ENCODE data around the gene ADCY10. TPM values are rescaled to one million over a fixed set of nuclear protein-coding genes. Genes with fewer than 3 reads are reported as not detected.
"Not testable (repeated sequence)": the region's sequence is repeated elsewhere in the genome, so short reads cannot be mapped to it uniquely, and the experiment has no call there.

Gene ADCY10
- total RNA-seq, 2 donors from 2014 or later, result 0.18 to 0.53 TPM

- DNase-seq (ENCODE audit: low spot score in 2 of 2) (no peak), ATAC-seq (no peak)
- peaks cover 0 to 6% of the 10 kb centered on the region in 2 donors for H3K36me3 Mint-ChIP-seq
- H3K27ac Mint-ChIP-seq, result peak overlapping the region in 1 of 2 donors; percentile 58
- H3K9me3 Mint-ChIP-seq, result no peaks in the 10 kb centered on the region
Observed at GRCh38 chr1:167905671-167906070, 8.3 kb downstream of the ADCY10 start.

DNA sequence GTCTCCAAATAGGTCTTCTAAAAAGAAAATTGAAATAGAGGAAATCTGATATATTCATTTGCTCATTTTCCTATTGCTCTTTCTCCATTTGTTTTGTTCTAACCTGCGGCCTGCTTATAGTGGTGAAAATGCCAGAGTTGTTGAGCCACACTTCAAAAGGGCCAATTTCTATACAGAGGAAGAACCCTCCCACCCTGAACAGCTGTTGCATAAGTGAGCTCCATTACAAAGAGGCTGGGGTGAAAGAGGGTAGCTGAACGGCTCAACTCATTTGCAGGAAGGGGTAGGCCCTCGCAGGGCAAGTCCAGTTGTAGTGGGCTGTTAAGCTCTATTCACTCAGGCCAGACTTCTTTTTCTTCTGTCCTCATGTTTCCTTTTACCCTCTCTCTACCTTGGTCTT lies 8.8 kb downstream of the ADCY10 start:
- peaks cover 0 to 3% of the 10 kb centered on the region in 2 donors for H3K36me3 Mint-ChIP-seq
- H3K27ac Mint-ChIP-seq, result peak overlapping the region in 1 of 2 donors; percentile 58
- DNase-seq (ENCODE audit: low spot score in 2 of 2) (no peak), ATAC-seq (no peak)
- no peaks in the 10 kb centered on the region for H3K9me3 Mint-ChIP-seq

GRCh38 chr1:167904652-167905130 lies 9.2 kb downstream of the ADCY10 start:
- no peak for ATAC-seq
- H3K27ac Mint-ChIP-seq, result no peak overlapping the region
- H3K36me3 Mint-ChIP-seq, result no peaks in the 10 kb centered on the region
- H3K9me3 Mint-ChIP-seq, result no peaks in the 10 kb centered on the region
- DNase-seq (ENCODE audit: low spot score in 2 of 2), result no peak

DNA sequence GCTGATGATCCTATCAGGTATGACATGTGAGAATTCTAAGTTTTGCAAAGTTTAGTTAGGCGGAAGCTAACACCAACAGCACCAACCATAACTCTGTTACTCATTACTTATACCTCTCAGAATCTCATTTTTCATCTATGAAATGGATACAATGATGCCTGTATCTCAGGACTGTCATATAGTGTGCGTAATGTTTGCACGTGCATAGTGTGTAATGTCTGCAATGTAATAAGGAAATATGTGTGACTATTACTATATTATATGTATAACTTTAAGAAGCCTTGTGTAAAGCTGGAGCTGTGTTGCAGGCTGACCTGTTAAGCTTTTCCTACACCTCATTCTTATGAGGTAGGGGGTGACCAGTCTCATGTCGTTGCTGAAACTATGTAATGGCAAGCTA lies 13.0 kb downstream of the ADCY10 start:
- Mint-ChIP-seq H3K27ac (no peak overlapping the region), H3K36me3 (no peaks in the 10 kb centered on the region), H3K9me3 (no peaks in the 10 kb centered on the region)
- ATAC-seq (no peak), DNase-seq (ENCODE audit: low spot score in 2 of 2) (no peak)

- no peaks in the 10 kb centered on the region for H3K9me3 Mint-ChIP-seq
Observed at GRCh38 chr1:167899253-167899681, 14.7 kb downstream of the ADCY10 start.

GRCh38 chr1:167898578-167899222 lies 15.2 kb downstream of the ADCY10 start:
- DNase-seq (ENCODE audit: low spot score in 2 of 2) (no peak), ATAC-seq (no peak)
- no peak overlapping the region for H3K27ac Mint-ChIP-seq
- H3K9me3 Mint-ChIP-seq, result no peaks in the 10 kb centered on the region
- no peaks in the 10 kb centered on the region for H3K36me3 Mint-ChIP-seq

More at GRCh38 chr1:167899253-167899681, 14.7 kb downstream of the ADCY10 start:
- H3K27ac Mint-ChIP-seq, result no peak overlapping the region
- H3K36me3 Mint-ChIP-seq, result no peaks in the 10 kb centered on the region
- DNase-seq (ENCODE audit: low spot score in 2 of 2) (no peak), ATAC-seq (no peak)

DNA sequence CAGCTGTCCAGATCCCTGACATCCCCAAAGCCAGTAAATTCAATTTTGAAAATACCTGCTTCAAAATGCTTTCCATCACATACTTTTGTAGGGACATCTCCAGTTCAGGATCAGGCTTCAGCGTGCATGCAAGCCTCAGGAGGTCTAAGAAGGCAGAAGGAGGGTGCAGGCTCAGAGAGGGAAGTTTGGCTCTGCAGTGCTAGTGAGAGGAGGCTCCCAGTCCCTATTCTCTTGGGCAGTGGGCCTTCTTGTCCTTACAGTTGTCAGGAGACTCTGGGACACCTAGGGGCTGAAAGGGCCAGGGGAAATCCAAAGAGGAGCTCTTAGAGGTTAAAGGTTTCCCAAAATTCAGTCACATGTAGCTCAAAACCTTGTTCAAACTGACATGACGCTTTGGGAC lies 20.1 kb downstream of the ADCY10 start:
- H3K27ac Mint-ChIP-seq, result no peak overlapping the region
- ATAC-seq, result no peak
- no peaks in the 10 kb centered on the region for H3K9me3 Mint-ChIP-seq
- H3K36me3 Mint-ChIP-seq, result no peaks in the 10 kb centered on the region
- no peak for DNase-seq (ENCODE audit: low spot score in 2 of 2)

- ATAC-seq (no peak), DNase-seq (ENCODE audit: low spot score in 2 of 2) (no peak)
- H3K9me3 Mint-ChIP-seq, result no peaks in the 10 kb centered on the region
- no peaks in the 10 kb centered on the region for H3K36me3 Mint-ChIP-seq
- H3K27ac Mint-ChIP-seq, result no peak overlapping the region
Observed at GRCh38 chr1:167890400-167890799, 23.5 kb downstream of the ADCY10 start.

GRCh38 chr1:167887187-167887586 lies 26.7 kb downstream of the ADCY10 start:
- ATAC-seq; H3K27ac Mint-ChIP-seq; DNase-seq (ENCODE audit: low spot score in 2 of 2); H3K9me3 Mint-ChIP-seq; H3K36me3 Mint-ChIP-seq: not testable (repeated sequence)

DNA sequence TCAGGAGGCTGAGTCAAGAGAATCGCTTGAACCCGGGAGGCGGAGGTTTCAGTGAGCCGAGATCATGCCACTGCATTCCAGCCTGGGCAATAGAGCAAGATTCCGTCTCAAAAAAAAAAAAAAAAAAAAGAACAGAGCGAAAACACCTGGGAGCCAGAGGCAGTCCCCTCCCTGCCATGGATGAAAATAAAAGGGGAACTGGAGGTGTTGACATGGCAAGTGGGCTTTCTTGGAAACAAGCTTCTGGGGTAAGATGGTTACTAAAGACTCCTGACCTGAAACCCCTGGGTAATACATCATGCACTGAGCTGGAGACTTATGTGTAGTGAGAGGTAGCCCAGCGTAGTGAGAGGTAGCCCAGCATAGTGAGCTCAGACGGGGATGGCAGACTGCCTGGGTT lies 31.6 kb downstream of the ADCY10 start:
- Mint-ChIP-seq H3K27ac (no peak overlapping the region), H3K36me3 (no peaks in the 10 kb centered on the region), H3K9me3 (no peaks in the 10 kb centered on the region)
- DNase-seq (ENCODE audit: low spot score in 2 of 2) (no peak), ATAC-seq (no peak)

DNA sequence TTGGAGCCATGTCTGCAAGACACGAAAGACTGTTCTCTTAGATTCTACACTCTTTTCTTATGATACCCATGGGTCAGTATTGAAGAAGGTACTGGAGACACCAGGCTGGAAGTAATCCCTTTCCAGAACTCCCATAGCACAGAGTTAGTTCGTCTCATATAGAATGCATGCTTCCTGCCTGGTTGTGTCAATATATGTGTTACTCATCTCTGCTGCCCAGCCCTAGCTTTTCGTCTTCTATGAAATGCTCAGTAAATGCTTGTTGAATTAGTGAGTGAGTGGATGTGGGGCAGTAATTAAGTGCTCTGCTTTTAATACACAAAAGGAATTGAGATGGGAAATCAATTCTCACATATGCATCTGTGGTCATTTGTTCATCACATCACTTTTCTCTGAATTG lies 32.1 kb downstream of the ADCY10 start:
- ATAC-seq, result no peak
- Mint-ChIP-seq H3K9me3 (no peaks in the 10 kb centered on the region), H3K36me3 (no peaks in the 10 kb centered on the region), H3K27ac (no peak overlapping the region)
- DNase-seq (ENCODE audit: low spot score in 2 of 2), result no peak

- Mint-ChIP-seq H3K9me3 (no peaks in the 10 kb centered on the region), H3K27ac (no peak overlapping the region), H3K36me3 (no peaks in the 10 kb centered on the region)
- no peak for ATAC-seq
- DNase-seq (ENCODE audit: low spot score in 2 of 2), result no peak
Observed at GRCh38 chr1:167881069-167881468, 32.9 kb downstream of the ADCY10 start.

GRCh38 chr1:167880580-167881021 lies 33.3 kb downstream of the ADCY10 start:
- Mint-ChIP-seq H3K9me3 (no peaks in the 10 kb centered on the region), H3K27ac (no peak overlapping the region), H3K36me3 (no peaks in the 10 kb centered on the region)
- ATAC-seq (no peak), DNase-seq (ENCODE audit: low spot score in 2 of 2) (no peak)

- ATAC-seq, result no peak
- H3K36me3 Mint-ChIP-seq, result no peaks in the 10 kb centered on the region
- no peaks in the 10 kb centered on the region for H3K9me3 Mint-ChIP-seq
- DNase-seq (ENCODE audit: low spot score in 2 of 2), result no peak
- no peak overlapping the region for H3K27ac Mint-ChIP-seq
Observed at GRCh38 chr1:167879508-167879907, 34.4 kb downstream of the ADCY10 start.

DNA sequence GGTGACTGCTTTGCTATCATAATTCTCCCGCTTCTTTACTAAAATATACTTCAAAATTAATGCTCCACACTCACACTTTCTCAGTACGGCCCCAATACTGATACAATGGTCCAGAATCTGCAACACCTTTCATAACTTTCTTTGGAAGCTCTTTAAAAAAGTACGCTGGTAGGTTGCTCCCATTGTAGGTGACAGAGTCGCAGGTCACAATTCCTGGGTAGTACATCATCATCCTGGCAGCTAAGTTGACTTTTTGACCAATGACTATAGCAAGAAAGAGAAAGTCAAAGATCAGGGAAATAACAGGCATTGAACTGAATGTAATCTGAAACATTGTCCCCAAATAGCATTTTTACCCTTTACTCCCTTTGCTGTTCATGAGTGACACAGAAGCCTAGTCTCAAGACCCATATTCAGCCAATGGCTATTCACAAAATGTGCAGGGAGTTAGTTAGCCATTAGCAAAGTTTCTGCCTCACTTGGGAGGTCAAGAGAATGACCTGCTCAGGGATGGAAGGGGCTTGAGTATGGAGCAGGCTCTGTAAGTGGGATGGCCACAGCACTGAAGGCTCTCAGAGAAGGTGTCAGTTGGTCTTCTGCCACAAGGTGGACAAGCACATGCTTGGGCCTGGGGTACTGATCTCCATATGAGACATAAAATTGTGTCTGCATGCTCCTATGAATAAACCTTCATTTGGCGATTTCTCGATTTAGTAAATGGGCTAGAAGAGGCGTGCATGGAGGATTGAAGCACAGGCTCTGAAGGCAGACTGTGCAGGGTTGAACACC lies 35.4 kb downstream of the ADCY10 start:
- DNase-seq (ENCODE audit: low spot score in 2 of 2) (no peak), ATAC-seq (no peak)
- H3K27ac Mint-ChIP-seq, result no peak overlapping the region
- H3K36me3 Mint-ChIP-seq, result no peaks in the 10 kb centered on the region
- no peaks in the 10 kb centered on the region for H3K9me3 Mint-ChIP-seq

DNA sequence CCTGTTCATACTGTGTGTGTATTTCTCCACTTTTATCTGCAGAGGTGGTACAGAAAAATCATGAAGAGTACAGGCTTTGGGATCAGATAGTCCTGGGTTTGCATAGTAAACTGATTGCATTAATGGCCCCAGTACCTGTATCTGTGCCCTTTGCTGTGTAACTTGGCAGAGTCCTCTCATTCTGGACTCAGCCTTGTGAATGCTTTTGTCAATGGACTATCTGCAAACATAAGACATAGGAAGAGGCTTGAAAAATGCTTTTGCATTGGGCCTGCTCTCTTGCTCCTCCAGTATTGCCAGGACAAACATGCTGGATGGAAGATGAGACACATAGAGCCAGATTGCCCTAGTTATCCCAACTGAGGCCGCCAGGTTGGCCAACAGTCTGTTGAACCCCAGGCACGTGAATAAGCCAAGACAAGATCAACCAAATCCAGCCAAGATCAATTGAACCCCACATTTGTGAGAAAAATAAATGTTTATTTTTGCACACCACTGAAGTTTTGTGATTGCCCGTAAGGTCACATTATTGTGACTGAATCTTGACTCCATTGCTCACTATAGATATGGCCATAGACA lies 37.2 kb downstream of the ADCY10 start:
- ATAC-seq, result no peak
- H3K9me3 Mint-ChIP-seq, result no peaks in the 10 kb centered on the region
- H3K36me3 Mint-ChIP-seq, result no peaks in the 10 kb centered on the region

GRCh38 chr1:167871331-167871730 lies 42.6 kb downstream of the ADCY10 start:
- no peak for ATAC-seq
- Mint-ChIP-seq H3K36me3 (no peaks in the 10 kb centered on the region), H3K9me3 (no peaks in the 10 kb centered on the region), H3K27ac (no peak overlapping the region)
- no peak for DNase-seq (ENCODE audit: low spot score in 2 of 2)

More for the DNA sequence above, 37.2 kb downstream of the ADCY10 start:
- H3K27ac Mint-ChIP-seq, result no peak overlapping the region
- DNase-seq (ENCODE audit: low spot score in 2 of 2), result no peak
